Measurements from ENCODE around the gene ST6GALNAC4.

The ST6GALNAC4 gene

GRCh38 chr9:127916720-127917581 is at the start of gene ST6GALNAC4:
TSS of gene ST6GALNAC4 (minus strand) at chr9:127917041. CDS start at chr9:127916419, 622 bp downstream.
- no peak within 1 kb of the TSS for H3K27ac Mint-ChIP-seq
- TF ChIP-seq CTCF (IDR thresholded peaks at IDR 0.05; ENCODE audit: unreplicated experiment in 3 of 3) = no peak
- H3K4me1 Mint-ChIP-seq = peaks cover 14% of the 10 kb centered on the region
- peak within 1 kb of the TSS; percentile 83 to 84 (median 83) for H3K4me3 Mint-ChIP-seq
- H3K36me3 Mint-ChIP-seq (ENCODE audit: low read depth) = peaks cover 2% of the 10 kb centered on the region
- H3K9me3 Mint-ChIP-seq = no peaks in the 10 kb centered on the region
- H3K27me3 Mint-ChIP-seq (ENCODE audit: low read depth) = peaks cover 17% of the 10 kb centered on the region

GRCh38 chr9:127965953-127966352 is 49.1 kb upstream of the ST6GALNAC4 start:
- TF ChIP-seq CTCF (IDR thresholded peaks at IDR 0.05; ENCODE audit: unreplicated experiment in 3 of 3) = no peak
- Mint-ChIP-seq H3K36me3 (ENCODE audit: low read depth) (peaks cover 3% of the 10 kb centered on the region), H3K9me3 (no peaks in the 10 kb centered on the region), H3K27me3 (ENCODE audit: low read depth) (no peaks in the 10 kb centered on the region), H3K27ac (peak overlapping the region; percentile 94 to 95 (median 95)), H3K4me1 (peaks cover 73% of the 10 kb centered on the region), H3K4me3 (peak overlapping the region in 2 of 3 experiments; percentile 42 to 48)

GRCh38 chr9:127963359-127964064 is 46.7 kb upstream of the ST6GALNAC4 start:
- H3K4me1 Mint-ChIP-seq = peaks cover 72% of the 10 kb centered on the region
- H3K4me3 Mint-ChIP-seq = peak overlapping the region in 1 of 3 experiments; percentile 25
- peaks cover 7% of the 10 kb centered on the region for H3K36me3 Mint-ChIP-seq (ENCODE audit: low read depth)
- peak overlapping the region; percentile 61 to 94 (median 91) for H3K27ac Mint-ChIP-seq
- no peaks in the 10 kb centered on the region for H3K27me3 Mint-ChIP-seq (ENCODE audit: low read depth)
- no peaks in the 10 kb centered on the region for H3K9me3 Mint-ChIP-seq
- TF ChIP-seq CTCF (IDR thresholded peaks at IDR 0.05; ENCODE audit: unreplicated experiment in 3 of 3) = no peak

GRCh38 chr9:127963041-127963358 is 46.2 kb upstream of the ST6GALNAC4 start:
- TF ChIP-seq CTCF (IDR thresholded peaks at IDR 0.05; ENCODE audit: unreplicated experiment in 3 of 3) = no peak
- Mint-ChIP-seq H3K4me3 (no peak overlapping the region), H3K27ac (peak overlapping the region; percentile 61 to 94 (median 91)), H3K36me3 (ENCODE audit: low read depth) (peaks cover 8% of the 10 kb centered on the region), H3K9me3 (no peaks in the 10 kb centered on the region), H3K27me3 (ENCODE audit: low read depth) (no peaks in the 10 kb centered on the region), H3K4me1 (peaks cover 67% of the 10 kb centered on the region)

- Mint-ChIP-seq H3K36me3 (ENCODE audit: low read depth) (peaks cover 11% of the 10 kb centered on the region), H3K4me3 (no peak overlapping the region), H3K4me1 (peaks cover 67% of the 10 kb centered on the region), H3K9me3 (no peaks in the 10 kb centered on the region), H3K27ac (peak overlapping the region in 2 of 3 experiments; percentile 91 to 94), H3K27me3 (ENCODE audit: low read depth) (no peaks in the 10 kb centered on the region)
- no peak for TF ChIP-seq CTCF (IDR thresholded peaks at IDR 0.05; ENCODE audit: unreplicated experiment in 3 of 3)
Observed at GRCh38 chr9:127962278-127962677, 45.4 kb upstream of the ST6GALNAC4 start.
